ENCODE results near the gene RHOG. TPM values are rescaled to one million over a fixed set of nuclear protein-coding genes. Genes with fewer than 3 reads are reported as not detected.

The RHOG gene
- total RNA-seq, 1 experiment from 2014 or later = 31.2 TPM

DNA sequence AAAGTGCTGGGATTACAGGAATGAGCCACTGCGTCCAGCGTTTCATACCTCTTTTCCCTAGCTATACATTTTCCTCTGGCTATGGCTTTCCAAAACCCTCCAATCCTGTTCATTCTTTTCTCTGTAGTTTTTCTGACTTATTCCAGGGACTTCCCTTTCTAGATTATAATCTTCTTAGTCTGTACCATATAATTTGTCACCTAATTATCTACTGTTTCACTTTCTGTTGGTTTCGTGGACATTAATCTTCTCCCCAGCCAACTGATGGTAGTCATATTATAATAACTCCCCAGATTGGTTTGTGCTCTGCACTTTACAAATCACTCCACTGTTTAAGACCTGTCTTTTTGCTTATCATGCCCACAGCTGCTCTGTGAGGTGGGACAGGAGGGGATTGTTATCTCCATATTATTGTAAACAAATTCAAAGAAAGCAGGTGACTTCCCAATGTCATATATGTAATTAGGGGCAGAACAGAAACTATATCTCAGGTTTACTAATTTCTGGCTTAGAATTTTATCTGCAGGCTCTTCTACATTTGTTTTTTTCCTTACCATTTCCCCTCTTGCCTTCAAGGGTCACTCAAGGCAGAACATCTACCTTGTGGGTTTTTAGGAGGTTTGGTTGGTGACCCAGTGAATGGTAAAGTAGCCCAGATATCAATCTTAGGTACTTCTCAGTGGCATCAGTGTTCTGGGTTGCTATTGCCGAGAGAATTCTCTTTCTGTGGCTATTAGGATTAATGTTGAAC lies 38.6 kb upstream of the RHOG start:
- no peak for DNase-seq
- Mint-ChIP-seq H3K27ac (ENCODE audit: unreplicated experiment) (peak overlapping the region; percentile 72), H3K4me1 (ENCODE audit: low read depth, unreplicated experiment) (peaks cover 70% of the 10 kb centered on the region), H3K4me3 (ENCODE audit: low read depth, unreplicated experiment) (peak overlapping the region; percentile 17), H3K27me3 (ENCODE audit: unreplicated experiment) (no peaks in the 10 kb centered on the region), H3K36me3 (ENCODE audit: insufficient read depth, unreplicated experiment) (peaks cover 6% of the 10 kb centered on the region), H3K9me3 (ENCODE audit: low read depth, unreplicated experiment) (no peaks in the 10 kb centered on the region)
- CTCF ChIA-PET = interaction anchor here (1.0 to 2.3 kb wide), 2 partner anchors 24 to 26 kb away, joined by 3 to 7 read pairs; partner anchors contain the start of gene STIM1
- intact Hi-C loops (cut with micrococcal nuclease; ENCODE audit: unreplicated experiment) = loop anchor here (2.0 to 5.0 kb wide), 2 partner anchors 25 to 43 kb away; no protein-coding TSS in a partner anchor
- no peak for TF ChIP-seq CTCF (IDR thresholded peaks at IDR 0.05; ENCODE audit: unreplicated experiment)
- BruUV-seq (replicated peaks) = no TSS peak

DNA sequence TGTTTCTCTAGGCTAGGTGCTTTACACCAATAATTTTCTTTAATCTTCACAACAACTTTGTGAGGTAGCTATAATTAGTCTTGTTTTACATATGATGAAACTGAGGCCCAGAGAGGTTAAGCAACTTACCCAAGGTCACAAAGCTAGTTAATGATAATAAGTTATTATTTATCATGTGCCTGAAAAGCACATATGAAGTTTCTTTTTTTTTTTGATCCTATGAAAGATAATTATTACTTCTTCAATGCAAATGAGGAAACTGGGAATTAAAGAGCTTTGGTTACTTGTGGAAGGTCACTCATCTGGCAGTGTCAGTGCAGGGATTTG lies 37.5 kb upstream of the RHOG start:
- no peaks in the 10 kb centered on the region for H3K9me3 Mint-ChIP-seq (ENCODE audit: low read depth, unreplicated experiment)
- H3K36me3 Mint-ChIP-seq (ENCODE audit: insufficient read depth, unreplicated experiment) = peaks cover 6% of the 10 kb centered on the region
- no peaks in the 10 kb centered on the region for H3K27me3 Mint-ChIP-seq (ENCODE audit: unreplicated experiment)
- CTCF ChIA-PET = interaction anchor here (0.7 to 2.3 kb wide), 3 partner anchors 23 to 37 kb away, joined by 3 to 7 read pairs (median 3); partner anchors contain the start of genes RHOG and STIM1
- no TSS peak for BruUV-seq (replicated peaks)
- intact Hi-C loops (cut with micrococcal nuclease; ENCODE audit: unreplicated experiment) = loop anchor here (2.0 to 5.0 kb wide), 2 partner anchors 27 to 44 kb away; no protein-coding TSS in a partner anchor
- DNase-seq = no peak
- no peak for TF ChIP-seq CTCF (IDR thresholded peaks at IDR 0.05; ENCODE audit: unreplicated experiment)
- peak overlapping the region; percentile 72 for H3K27ac Mint-ChIP-seq (ENCODE audit: unreplicated experiment)
- H3K4me3 Mint-ChIP-seq (ENCODE audit: low read depth, unreplicated experiment) = peak overlapping the region; percentile 35
- H3K4me1 Mint-ChIP-seq (ENCODE audit: low read depth, unreplicated experiment) = peaks cover 61% of the 10 kb centered on the region

DNA sequence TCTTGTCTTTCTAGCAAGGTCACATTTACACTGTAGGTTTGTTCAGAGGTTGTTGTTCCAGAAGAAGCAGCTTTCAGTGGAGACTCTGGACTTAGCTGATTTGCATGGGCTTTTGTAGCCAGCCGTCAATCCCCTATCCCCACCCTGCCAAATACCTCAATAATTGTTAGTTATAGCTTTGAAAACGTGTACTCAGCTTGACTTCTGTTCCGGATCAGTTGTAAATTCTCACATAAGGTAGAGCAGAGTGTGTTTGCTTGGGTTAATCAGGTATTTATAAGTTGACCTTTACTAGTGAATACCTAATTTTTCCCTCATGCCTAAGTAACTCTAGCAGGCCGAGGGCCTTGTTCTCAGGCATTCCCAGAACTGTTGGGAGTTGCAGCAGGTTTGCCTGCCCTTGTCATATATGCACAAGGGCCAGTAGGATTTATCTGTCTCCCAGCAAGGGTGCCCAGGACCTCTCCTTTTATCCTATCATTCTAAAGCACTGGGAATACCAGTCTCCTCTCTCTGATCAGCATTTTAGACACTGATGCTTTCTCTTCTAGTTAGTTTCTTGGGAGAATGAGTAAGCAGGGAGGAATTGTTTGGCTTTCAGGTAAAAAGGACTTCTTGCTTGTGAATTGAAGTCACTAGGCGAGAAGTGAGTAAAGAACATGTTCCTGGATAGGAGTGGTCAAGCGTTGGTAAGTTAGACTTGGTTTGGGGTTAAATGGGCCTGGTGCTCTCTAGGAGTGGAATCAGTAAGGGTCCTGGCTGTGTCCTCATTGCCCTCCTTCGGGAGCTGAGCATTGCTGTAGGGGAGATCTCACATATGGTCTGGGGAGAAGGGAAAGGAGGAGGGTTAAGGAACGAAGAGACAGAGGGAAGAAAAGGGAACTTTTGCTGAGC lies 36.9 kb upstream of the RHOG start:
- CTCF ChIA-PET = interaction anchor here (0.9 to 2.3 kb wide), 2 partner anchors 23 to 27 kb away, joined by 6 to 7 read pairs; partner anchors contain the start of gene STIM1
- intact Hi-C loops (cut with micrococcal nuclease; ENCODE audit: unreplicated experiment) = loop anchor here (2.0 to 5.0 kb wide), 2 partner anchors 27 to 45 kb away; no protein-coding TSS in a partner anchor
- DNase-seq = no peak
- peak overlapping the region; percentile 72 for H3K27ac Mint-ChIP-seq (ENCODE audit: unreplicated experiment)
- peak overlapping the region; percentile 35 for H3K4me3 Mint-ChIP-seq (ENCODE audit: low read depth, unreplicated experiment)
- TF ChIP-seq CTCF (IDR thresholded peaks at IDR 0.05; ENCODE audit: unreplicated experiment) = no peak
- peaks cover 56% of the 10 kb centered on the region for H3K4me1 Mint-ChIP-seq (ENCODE audit: low read depth, unreplicated experiment)
- BruUV-seq (replicated peaks) = no TSS peak
- H3K27me3 Mint-ChIP-seq (ENCODE audit: unreplicated experiment) = no peaks in the 10 kb centered on the region
- H3K9me3 Mint-ChIP-seq (ENCODE audit: low read depth, unreplicated experiment) = no peaks in the 10 kb centered on the region
- H3K36me3 Mint-ChIP-seq (ENCODE audit: insufficient read depth, unreplicated experiment) = peaks cover 6% of the 10 kb centered on the region

GRCh38 chr11:3876613-3877012 lies 35.9 kb upstream of the RHOG start:
- intact Hi-C loops (cut with micrococcal nuclease; ENCODE audit: unreplicated experiment) = loop anchor here (5.0 kb wide), 1 partner anchor 46 kb away; no protein-coding TSS in a partner anchor
- Mint-ChIP-seq H3K4me1 (ENCODE audit: low read depth, unreplicated experiment) (peaks cover 56% of the 10 kb centered on the region), H3K27ac (ENCODE audit: unreplicated experiment) (peak overlapping the region; percentile 72), H3K9me3 (ENCODE audit: low read depth, unreplicated experiment) (no peaks in the 10 kb centered on the region), H3K36me3 (ENCODE audit: insufficient read depth, unreplicated experiment) (peaks cover 6% of the 10 kb centered on the region), H3K27me3 (ENCODE audit: unreplicated experiment) (no peaks in the 10 kb centered on the region), H3K4me3 (ENCODE audit: low read depth, unreplicated experiment) (no peak overlapping the region)
- no TSS peak for BruUV-seq (replicated peaks)
- DNase-seq = no peak
- CTCF ChIA-PET = no interaction called here
- TF ChIP-seq CTCF (IDR thresholded peaks at IDR 0.05; ENCODE audit: unreplicated experiment) = no peak
